Limb (tissue), 2 donors: ENCODE results near the gene ZFP82.

Source experiments
- DNase-seq, 2 donors: peaks; one replicate each; pipeline ENCODE4 v3.0.0-alpha.2; 2016; ENCODE audit errors: extremely low spot score in 2 of 2

Gene ZFP82

GRCh38 chr19:36418287-36419001 lies at the start of gene ZFP82:
Gene ZFP82 (minus strand): TSS chr19:36418644. CDS start chr19:36409789, 8,855 bp downstream.
- peak; percentile 86 to 94 for DNase-seq

GRCh38 chr19:36460046-36460445 lies 41.6 kb upstream of the ZFP82 start:
- no peak for DNase-seq

- DNase-seq: no peak
Observed at GRCh38 chr19:36456831-36457230, 38.4 kb upstream of the ZFP82 start.

- DNase-seq: no peak
Observed at GRCh38 chr19:36449059-36449670, 30.7 kb upstream of the ZFP82 start.

- DNase-seq: no peak
Observed at GRCh38 chr19:36441339-36441738, 22.9 kb upstream of the ZFP82 start.

- DNase-seq: no peak
Observed at GRCh38 chr19:36436531-36436930, 18.1 kb upstream of the ZFP82 start.

- DNase-seq: no peak
Observed at GRCh38 chr19:36423925-36424324, 5.5 kb upstream of the ZFP82 start.

GRCh38 chr19:36421749-36422481 lies 3.5 kb upstream of the ZFP82 start:
- no peak for DNase-seq

- peak; percentile 24 to 64 for DNase-seq
Observed at GRCh38 chr19:36420961-36421748, 2.7 kb upstream of the ZFP82 start.

GRCh38 chr19:36417752-36418286 lies 625 bp downstream of the ZFP82 start:
- peak in 1 of 2 donors; percentile 25 for DNase-seq

- no peak for DNase-seq
Observed at GRCh38 chr19:36409841-36410240, 8.6 kb downstream of the ZFP82 start.

- no peak for DNase-seq
Observed at GRCh38 chr19:36408101-36408500, 10.3 kb downstream of the ZFP82 start.

- DNase-seq: no peak
Observed at GRCh38 chr19:36404498-36404897, 13.9 kb downstream of the ZFP82 start.

GRCh38 chr19:36401475-36401874 lies 17.0 kb downstream of the ZFP82 start:
- no peak for DNase-seq

GRCh38 chr19:36398571-36398970 lies 19.9 kb downstream of the ZFP82 start:
- DNase-seq: no peak

GRCh38 chr19:36392916-36393673 lies 25.3 kb downstream of the ZFP82 start:
- no peak for DNase-seq

- no peak for DNase-seq
Observed at GRCh38 chr19:36379510-36379819, 39.0 kb downstream of the ZFP82 start.

- DNase-seq: peak; percentile 95 to 96
Observed at GRCh38 chr19:36378625-36379509, 39.6 kb downstream of the ZFP82 start, which contains the start of gene ZFP14. Gene ZFP14 (minus strand): TSS chr19:36379201. CDS start chr19:36367892, 11,309 bp downstream.

GRCh38 chr19:36377541-36378178 lies 40.8 kb downstream of the ZFP82 start:
- DNase-seq: no peak
